ENCODE measurements around the gene SV2B. TPM values are rescaled to one million over a fixed set of nuclear protein-coding genes. Genes with fewer than 3 reads are reported as not detected.

Gene SV2B
- total RNA-seq, 1 donor from 2014 or later: 3.5 TPM

DNA sequence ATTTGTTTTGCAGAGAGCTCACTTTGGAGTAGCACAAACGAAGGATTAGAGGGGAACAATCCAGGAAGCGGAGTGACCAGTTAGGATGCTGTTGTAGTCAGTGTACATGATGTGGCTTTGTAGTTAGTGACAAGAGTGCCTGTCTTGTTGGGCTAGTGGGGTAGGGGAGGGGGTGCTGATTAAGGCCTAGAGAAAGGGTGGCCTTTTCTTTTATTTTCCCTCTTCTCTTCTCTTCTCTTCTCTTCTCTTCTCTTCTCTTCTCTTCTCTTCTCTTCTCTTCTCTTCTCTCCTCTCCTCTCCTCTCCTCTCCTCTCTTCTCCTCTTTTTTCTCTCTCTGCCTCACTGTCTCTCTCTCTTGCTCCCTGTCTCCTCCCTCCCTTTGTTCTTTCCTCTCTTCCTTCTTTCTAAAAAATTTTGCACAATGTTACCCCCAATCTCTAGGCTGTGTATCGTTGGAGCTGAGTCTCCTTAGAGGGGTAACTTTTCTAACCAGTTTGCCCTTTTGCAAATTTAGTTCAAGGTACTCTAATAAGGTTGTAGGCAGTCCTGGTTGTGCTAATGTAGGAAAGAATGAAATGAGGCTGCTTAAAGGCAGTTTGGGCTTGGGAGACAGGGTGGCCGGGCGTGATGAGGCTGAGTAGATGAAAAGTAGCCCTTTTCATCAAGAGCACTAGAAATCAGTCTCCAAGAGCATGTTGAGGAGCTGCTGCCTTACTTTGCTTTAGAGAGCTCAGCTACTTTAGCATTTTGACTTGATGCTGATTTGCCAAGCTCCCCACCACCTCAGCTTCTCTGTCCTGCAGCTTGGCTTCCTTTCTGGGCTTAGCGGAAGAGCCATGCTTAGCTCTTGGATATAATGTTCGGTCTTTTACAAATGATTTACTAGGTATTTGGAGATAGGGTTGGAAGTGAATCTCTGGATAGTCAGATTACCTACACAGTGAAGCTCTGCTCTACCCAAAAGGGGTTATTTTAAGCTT is 58.6 kb downstream of the SV2B start:
- intact Hi-C loops (cut with DNase I): no loop called here
- DNase-seq (ENCODE audit: missing footprints) (no peak), ATAC-seq (no peak)

GRCh38 chr15:91165850-91166249 is 65.8 kb downstream of the SV2B start:
- DNase-seq (ENCODE audit: missing footprints) (no peak), ATAC-seq (no peak)
- intact Hi-C loops (cut with DNase I): no loop called here

- no peak for ATAC-seq
Measured at GRCh38 chr15:91168457-91168856, 68.4 kb downstream of the SV2B start.

GRCh38 chr15:91171334-91171733 is 71.3 kb downstream of the SV2B start:
- intact Hi-C loops (cut with DNase I): no loop called here
- no peak for DNase-seq (ENCODE audit: missing footprints)
- no peak for ATAC-seq

More at GRCh38 chr15:91168457-91168856, 68.4 kb downstream of the SV2B start:
- intact Hi-C loops (cut with DNase I): no loop called here
- DNase-seq (ENCODE audit: missing footprints): no peak

GRCh38 chr15:91182101-91182500 is 82.0 kb downstream of the SV2B start:
- DNase-seq (ENCODE audit: missing footprints) (no peak), ATAC-seq (no peak)
- intact Hi-C loops (cut with DNase I): no loop called here

DNA sequence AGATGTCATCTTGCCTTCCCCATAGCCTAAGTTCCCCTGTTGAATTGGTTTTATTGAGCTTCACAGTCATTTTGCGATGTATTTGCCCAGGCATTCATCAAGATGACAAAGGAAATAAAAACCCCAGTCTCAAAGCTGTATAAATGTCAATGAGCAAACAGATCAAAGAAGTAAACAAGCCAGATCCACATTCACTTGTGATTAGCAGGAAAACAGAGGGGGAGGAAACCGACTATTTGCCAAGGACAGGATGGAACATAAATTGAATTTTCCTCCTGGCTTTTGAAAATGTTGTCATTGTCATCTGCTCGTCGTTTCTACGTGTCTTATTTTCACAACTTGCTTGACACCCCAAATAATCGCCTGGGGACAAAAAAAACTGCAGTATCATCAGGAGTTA is 83.5 kb downstream of the SV2B start:
- ATAC-seq: no peak
- intact Hi-C loops (cut with DNase I): no loop called here

DNA sequence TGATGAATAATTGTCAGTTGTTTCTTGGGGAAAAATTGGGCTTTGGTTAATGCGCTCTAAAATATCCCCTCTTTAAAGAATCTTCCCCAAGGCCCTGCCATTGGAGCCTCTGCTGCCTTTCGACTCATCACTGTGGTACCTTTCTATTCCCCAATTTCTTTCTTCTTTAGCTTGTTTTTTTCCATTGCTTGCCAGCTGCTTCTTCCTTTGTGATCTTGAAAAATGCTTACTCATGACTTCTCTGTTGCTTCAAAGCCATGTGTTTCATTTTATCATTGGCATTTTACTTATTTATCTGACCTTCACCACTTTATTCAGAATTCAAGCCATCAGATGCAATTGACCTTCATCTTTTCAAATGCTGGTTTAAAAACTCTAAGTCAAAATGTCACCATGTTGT is 84.4 kb downstream of the SV2B start:
- DNase-seq (ENCODE audit: missing footprints): no peak
- intact Hi-C loops (cut with DNase I): no loop called here
- ATAC-seq: no peak

More for the DNA sequence above, 83.5 kb downstream of the SV2B start:
- DNase-seq (ENCODE audit: missing footprints): no peak

GRCh38 chr15:91186904-91187656 is 87.0 kb downstream of the SV2B start:
- intact Hi-C loops (cut with DNase I): no loop called here
- ATAC-seq (no peak), DNase-seq (ENCODE audit: missing footprints) (no peak)

GRCh38 chr15:91192285-91192684 is 92.2 kb downstream of the SV2B start:
- intact Hi-C loops (cut with DNase I): no loop called here
- no peak for DNase-seq (ENCODE audit: missing footprints)
- no peak for ATAC-seq

- no peak for ATAC-seq
- DNase-seq (ENCODE audit: missing footprints): no peak
- intact Hi-C loops (cut with DNase I): no loop called here
Measured at GRCh38 chr15:91192690-91193377, 92.8 kb downstream of the SV2B start.

DNA sequence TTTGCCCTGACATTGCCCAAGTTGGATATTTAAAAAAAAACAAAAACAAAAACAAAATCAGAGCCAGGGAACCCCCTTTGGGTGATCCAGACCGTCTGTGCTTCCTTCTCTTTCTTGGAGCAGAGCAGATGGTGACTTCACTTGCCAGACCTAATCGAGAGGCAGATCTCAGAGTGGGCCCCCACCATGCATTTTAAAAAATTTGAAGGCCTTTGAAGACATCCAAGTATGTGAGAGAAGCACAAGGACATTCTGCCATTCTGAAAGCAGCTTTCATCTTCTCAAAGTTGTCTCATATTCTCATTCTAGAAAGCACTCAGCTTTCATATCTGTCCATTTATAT is 93.3 kb downstream of the SV2B start:
- intact Hi-C loops (cut with DNase I): no loop called here
- no peak for ATAC-seq

DNA sequence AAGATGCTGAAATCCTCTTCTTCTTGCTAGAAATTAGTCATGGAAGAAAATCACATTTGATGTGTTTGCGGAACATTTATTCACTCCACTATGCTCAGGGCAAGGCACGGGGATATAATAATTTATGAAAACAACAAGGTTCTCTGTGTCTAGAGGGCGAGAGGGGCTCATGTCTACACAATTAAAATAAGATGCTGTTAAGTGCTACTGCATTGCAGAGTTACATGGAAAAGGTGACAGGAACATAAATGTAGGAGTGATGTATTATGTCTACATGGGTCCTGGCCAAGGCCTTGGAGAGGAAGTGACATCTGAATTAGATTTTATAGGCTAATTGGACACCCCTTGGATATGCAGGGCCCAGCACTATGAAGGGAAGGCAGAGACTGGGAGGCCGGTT is 96.1 kb downstream of the SV2B start:
- ATAC-seq (no peak), DNase-seq (ENCODE audit: missing footprints) (no peak)
- intact Hi-C loops (cut with DNase I): no loop called here

More for the DNA sequence above, 93.3 kb downstream of the SV2B start:
- DNase-seq (ENCODE audit: missing footprints): no peak

DNA sequence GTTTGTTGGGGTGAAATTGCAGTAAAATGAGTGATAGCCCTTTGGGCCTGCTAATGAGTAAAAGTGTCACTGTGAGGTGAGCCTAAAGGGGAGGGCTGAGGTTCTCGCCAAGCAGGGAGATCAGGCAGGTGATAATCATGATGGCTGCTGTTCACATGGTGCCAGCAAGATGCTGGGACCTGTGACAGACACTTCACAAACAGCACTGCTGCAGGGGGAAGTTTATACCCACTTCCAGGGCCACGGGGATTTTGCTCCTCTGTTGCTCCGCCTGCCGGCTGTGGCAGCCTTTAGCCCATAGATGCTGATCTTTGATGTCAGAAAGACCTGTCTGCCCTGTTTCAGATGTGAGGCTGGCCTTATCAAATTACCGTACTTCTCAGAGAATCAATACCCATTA is 96.7 kb downstream of the SV2B start:
- DNase-seq (ENCODE audit: missing footprints): no peak
- ATAC-seq: no peak
- intact Hi-C loops (cut with DNase I): no loop called here

DNA sequence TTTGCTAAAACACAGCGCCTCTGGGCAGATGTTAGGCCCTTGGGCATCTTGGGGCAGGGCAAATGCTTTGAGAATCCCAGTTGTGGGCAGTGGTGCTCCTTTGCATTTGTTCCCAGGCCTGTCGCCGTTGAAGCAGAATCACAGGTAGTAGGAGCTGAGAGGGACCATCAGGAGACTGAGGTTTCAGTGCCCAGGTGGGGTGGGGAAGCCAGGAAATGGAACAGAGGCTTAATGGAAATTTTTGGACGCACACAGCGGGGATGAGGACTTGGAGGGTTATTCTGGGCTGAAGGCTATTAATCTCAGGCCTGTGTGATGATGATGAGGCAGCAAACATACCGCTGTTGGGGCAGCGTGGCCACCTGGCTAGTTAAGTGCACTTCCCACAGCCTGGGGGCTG is 99.5 kb downstream of the SV2B start:
- intact Hi-C loops (cut with DNase I): no loop called here
- ATAC-seq: no peak
- no peak for DNase-seq (ENCODE audit: missing footprints)

DNA sequence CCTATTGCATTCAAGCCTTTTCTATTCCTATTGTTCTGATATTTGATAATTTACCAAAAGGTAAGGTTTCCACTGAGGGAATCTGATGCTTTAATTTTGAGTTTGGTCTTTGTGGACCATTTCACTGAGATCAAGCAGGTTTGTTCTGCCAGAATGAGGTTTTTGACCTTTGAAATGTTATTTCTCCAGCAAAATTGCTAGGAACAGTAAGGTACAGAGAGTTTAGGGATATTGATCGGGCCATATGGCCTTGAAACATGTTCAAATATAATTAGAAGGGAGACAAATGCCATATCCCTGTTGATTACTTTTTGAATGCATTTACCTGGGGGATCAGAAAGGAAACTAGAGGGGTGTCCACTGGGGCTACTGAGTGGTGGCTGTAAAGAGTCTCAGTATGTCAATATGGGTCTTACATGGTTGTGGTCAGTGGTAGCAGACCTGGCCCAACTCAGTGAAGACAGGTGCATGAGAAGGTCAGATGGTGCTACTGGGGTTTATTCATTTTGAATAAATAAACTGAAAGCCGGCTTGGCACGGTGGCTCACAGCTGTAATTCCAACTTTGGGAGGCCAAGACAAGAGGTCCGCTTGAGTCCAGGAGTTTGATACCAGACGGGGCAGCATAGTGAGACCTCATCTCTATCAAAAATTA is 100.2 kb downstream of the SV2B start:
- DNase-seq (ENCODE audit: missing footprints): no peak
- ATAC-seq: no peak
- intact Hi-C loops (cut with DNase I): no loop called here

DNA sequence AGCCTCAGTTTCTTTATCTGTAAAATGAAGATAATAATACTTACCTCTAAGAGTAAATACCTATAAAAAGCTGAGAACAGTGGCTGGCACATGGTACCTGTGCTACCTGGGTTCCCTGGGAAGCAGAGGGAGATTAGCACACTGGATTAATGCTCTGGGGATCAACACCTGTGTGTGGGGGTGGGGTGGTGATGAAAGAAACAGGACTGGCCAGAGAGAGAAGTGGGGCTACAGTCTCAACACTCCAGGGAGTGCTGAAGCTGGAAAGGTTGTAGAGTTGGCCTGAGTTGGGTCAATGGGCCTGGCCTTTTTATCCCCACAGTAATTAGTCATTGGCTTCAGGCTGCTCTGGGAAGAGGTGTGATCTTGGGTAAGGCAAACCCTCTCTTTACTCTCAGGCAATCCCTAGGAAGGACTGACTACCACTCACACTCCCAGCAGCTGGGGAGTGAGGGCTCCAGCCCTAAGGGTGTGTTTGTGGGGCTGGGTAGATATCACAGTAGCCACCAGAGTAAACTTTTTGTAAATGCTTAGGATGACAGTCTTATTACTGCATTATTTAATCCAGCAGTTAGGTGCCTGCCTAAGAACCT is 102.5 kb downstream of the SV2B start:
- ATAC-seq (no peak), DNase-seq (ENCODE audit: missing footprints) (no peak)
- intact Hi-C loops (cut with DNase I): no loop called here

DNA sequence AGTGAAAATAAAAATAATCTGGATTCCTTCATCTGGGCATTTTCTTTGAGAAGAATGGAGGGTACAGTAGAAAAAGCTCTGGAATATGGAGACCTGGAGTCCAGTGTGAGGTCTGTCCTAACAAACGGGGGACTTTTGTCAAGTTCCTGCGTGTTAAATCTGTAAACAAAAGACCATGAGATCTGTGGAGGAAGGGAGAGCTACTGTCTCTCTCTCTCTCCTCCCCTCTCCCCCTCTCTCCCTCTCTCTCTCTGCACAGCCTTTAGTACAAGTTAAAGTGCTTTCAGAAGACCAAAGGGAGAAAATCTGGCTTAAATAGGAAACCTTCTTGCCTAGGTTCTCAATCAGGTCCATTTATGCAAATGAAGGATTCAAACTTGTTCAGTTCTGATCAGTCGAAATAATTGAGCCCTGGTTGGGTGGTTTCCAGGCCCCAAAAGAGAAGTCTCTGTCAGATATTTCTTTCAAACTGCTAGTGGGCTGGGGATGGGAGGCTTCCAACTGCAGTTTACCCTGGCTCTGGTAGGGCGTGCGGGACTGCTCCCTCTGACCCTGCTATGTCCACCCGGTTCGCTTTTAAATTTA is 103.7 kb downstream of the SV2B start:
- DNase-seq (ENCODE audit: missing footprints) (no peak), ATAC-seq (no peak)
- intact Hi-C loops (cut with DNase I): no loop called here

DNA sequence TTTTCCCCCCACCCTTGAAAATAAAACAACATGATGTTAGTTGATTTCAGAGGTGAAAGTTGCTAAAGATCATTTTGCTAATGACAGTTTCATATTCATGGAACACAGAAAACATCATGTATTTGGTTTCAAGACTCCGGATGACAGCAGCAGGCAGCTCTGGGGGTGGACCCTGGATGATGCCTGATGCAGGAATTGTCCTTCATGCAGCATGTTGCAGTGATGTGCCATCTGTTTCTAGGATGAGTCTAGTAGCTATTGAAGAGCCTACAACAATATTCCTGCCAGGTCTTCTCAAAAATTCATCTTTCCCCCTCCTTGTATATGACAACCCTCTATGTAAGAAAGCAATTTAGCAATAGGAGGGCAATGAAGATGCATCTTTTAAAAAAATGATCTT is 108.3 kb downstream of the SV2B start:
- intact Hi-C loops (cut with DNase I): no loop called here
- no peak for DNase-seq (ENCODE audit: missing footprints)
- ATAC-seq: no peak

All from Right ventricle myocardium inferior (tissue), 1 donor.